Measurements from ENCODE around the gene SUGCT.

GRCh38 chr7:40673285-40673684 lies 538.5 kb downstream of the SUGCT start:
- TF ChIP-seq CTCF (IDR thresholded peaks at IDR 0.05; ENCODE audit: low read length), result no peak
- no peak for TF ChIP-seq EZH2phosphoT487 (IDR thresholded peaks at IDR 0.05; ENCODE audit: low read length)
- no peak for TF ChIP-seq EZH2 (optimal IDR thresholded peaks at IDR 0.05; ENCODE audit: low read depth, low read length)
